H9 (cell line): ENCODE data around the gene CR1. TPM values are rescaled to one million over a fixed set of nuclear protein-coding genes. Genes with fewer than 3 reads are reported as not detected.
"Not testable (repeated sequence)": the region's sequence is repeated elsewhere in the genome, so short reads cannot be mapped to it uniquely, and the experiment has no call there.

Source experiments
- DNase-seq: peaks from one replicate; pipeline ENCODE4 v3.0.0-alpha.2; 2017
- H2AFZ ChIP-seq: one replicate; pipeline ENCODE4 v1.6.1; 2013; ENCODE audit warnings: mild to moderate bottlenecking, low read length, control low read depth, moderate library complexity
- H2AK5ac ChIP-seq: 2 replicates; pipeline ENCODE4 v1.6.1; 2013; ENCODE audit warnings: low read length, control low read depth, mixed read lengths; ENCODE audit not compliant: insufficient read length
- H2BK120ac ChIP-seq: one replicate; pipeline ENCODE4 v1.6.1; 2013; ENCODE audit warnings: low read depth, mild to moderate bottlenecking, low read length, control low read depth, inconsistent platforms; ENCODE audit not compliant: poor library complexity, severe bottlenecking
- H2BK12ac ChIP-seq: 2 replicates; pipeline ENCODE4 v1.6.1; 2013; ENCODE audit warnings: low read length, control low read depth, mixed read lengths, low read depth; ENCODE audit not compliant: insufficient read length
- H2BK15ac ChIP-seq: 2 replicates; pipeline ENCODE4 v1.6.1; 2013; ENCODE audit warnings: low read depth, low read length, control low read depth
- H2BK20ac ChIP-seq: one replicate; pipeline ENCODE4 v1.6.1; 2013; ENCODE audit warnings: low read depth, mild to moderate bottlenecking, low read length, control low read depth, inconsistent platforms; ENCODE audit not compliant: poor library complexity, severe bottlenecking
- H2BK5ac ChIP-seq: 2 replicates; pipeline ENCODE4 v1.6.1; 2013; ENCODE audit warnings: low read length, control low read depth, mixed read lengths; ENCODE audit not compliant: insufficient read length
- H3K14ac ChIP-seq: 2 replicates; pipeline ENCODE4 v1.6.1; 2013; ENCODE audit warnings: low read length, control low read depth; ENCODE audit not compliant: insufficient read depth
- H3K18ac ChIP-seq: 2 replicates; pipeline ENCODE4 v1.6.1; 2013; ENCODE audit warnings: low read depth, mild to moderate bottlenecking, mixed read lengths, low read length, control low read depth; ENCODE audit not compliant: insufficient read length
- H3K23ac ChIP-seq: 2 replicates; pipeline ENCODE4 v1.6.1; 2013; ENCODE audit warnings: low read length, control low read depth, mixed read lengths, low read depth; ENCODE audit not compliant: insufficient read length
- H3K23me2 ChIP-seq: 2 replicates; pipeline ENCODE4 v1.6.1; 2013; ENCODE audit warnings: low read depth, mild to moderate bottlenecking, mixed read lengths, low read length, control low read depth; ENCODE audit not compliant: insufficient read length, poor library complexity, severe bottlenecking
- H3K27ac ChIP-seq: 2 replicates; pipeline ENCODE4 v1.5.1; 2013; ENCODE audit warnings: low read length, control low read depth, mixed read lengths, low read depth; ENCODE audit not compliant: insufficient read length
- H3K27me3 ChIP-seq: 2 replicates; pipeline ENCODE4 v1.6.1; 2013; ENCODE audit warnings: low read length, control low read depth, inconsistent platforms; ENCODE audit not compliant: insufficient read depth
- H3K4ac ChIP-seq: 2 replicates; pipeline ENCODE4 v1.6.1; 2013; ENCODE audit warnings: low read depth, mild to moderate bottlenecking, control low read depth, inconsistent platforms, low read length, moderate library complexity
- H3K4me1 ChIP-seq: 2 replicates; pipeline ENCODE4 v1.6.1; 2013; ENCODE audit warnings: low read length, control low read depth, inconsistent platforms; ENCODE audit not compliant: insufficient read depth
- H3K4me2 ChIP-seq: 2 replicates; pipeline ENCODE4 v1.6.1; 2013; ENCODE audit warnings: low read length, control low read depth, mixed read lengths; ENCODE audit not compliant: insufficient read length, insufficient read depth
- H3K56ac ChIP-seq: 2 replicates; pipeline ENCODE4 v1.6.1; 2013; ENCODE audit warnings: low read depth, mild to moderate bottlenecking, mixed read lengths, low read length, control low read depth; ENCODE audit not compliant: insufficient read length
- H3K79me1 ChIP-seq: 2 replicates; pipeline ENCODE4 v1.6.1; 2013; ENCODE audit warnings: low read depth, mild to moderate bottlenecking, moderate library complexity, low read length, control low read depth, inconsistent platforms; ENCODE audit not compliant: insufficient read depth, poor library complexity, severe bottlenecking
- H3K79me2 ChIP-seq: 2 replicates; pipeline ENCODE4 v1.6.1; 2013; ENCODE audit warnings: low read length, control low read depth, inconsistent platforms; ENCODE audit not compliant: insufficient read depth
- H3K9ac ChIP-seq: 2 replicates; pipeline ENCODE4 v1.6.1; 2013; ENCODE audit warnings: low read length, control low read depth, mixed read lengths; ENCODE audit not compliant: insufficient read length; ENCODE audit errors: extremely low read depth
- H3K9me3 ChIP-seq: one replicate; pipeline ENCODE4 v1.6.1; 2013; ENCODE audit warnings: low read depth, low read length, inconsistent platforms; ENCODE audit not compliant: control insufficient read depth
- H3T11ph ChIP-seq: one replicate; pipeline ENCODE4 v1.6.1; 2013; ENCODE audit warnings: mild to moderate bottlenecking, low read length, control low read depth, inconsistent platforms
- H4K20me1 ChIP-seq: one replicate; pipeline ENCODE4 v1.6.1; 2013; ENCODE audit not compliant: control insufficient read depth, insufficient read length, insufficient read depth
- H4K5ac ChIP-seq: 2 replicates; pipeline ENCODE4 v1.6.1; 2013; ENCODE audit warnings: low read depth, mild to moderate bottlenecking, mixed read lengths, low read length, control low read depth; ENCODE audit not compliant: insufficient read length
- H4K8ac ChIP-seq: replicated peaks from 2 replicates; pipeline ENCODE4 v1.6.1; 2013; ENCODE audit warnings: low read length, control low read depth, mixed read lengths, low read depth; ENCODE audit not compliant: insufficient read length
- H4K91ac ChIP-seq: 2 replicates; pipeline ENCODE4 v1.6.1; 2013; ENCODE audit warnings: low read depth, mild to moderate bottlenecking, moderate library complexity, mixed read lengths, low read length, control low read depth; ENCODE audit not compliant: insufficient read length
- H3K27ac Mint-ChIP-seq, 3 experiments: 2 replicates in 2 of 3; 3 replicates in 1 of 3; pipeline ENCODE4 v1.8.0; 2020 to 2021; ENCODE audit warnings: mixed read lengths in 3 of 3, mild to moderate bottlenecking in 1 of 3, moderate library complexity in 1 of 3
- H3K27me3 Mint-ChIP-seq: 2 replicates; pipeline ENCODE4 v1.8.0; 2021; ENCODE audit warnings: low read depth, mild to moderate bottlenecking, moderate library complexity, mixed read lengths
- H3K36me3 Mint-ChIP-seq, 3 experiments: 2 replicates in 2 of 3; 3 replicates in 1 of 3; pipeline ENCODE4 v1.8.0; 2020 to 2021; ENCODE audit warnings: low read depth in 3 of 3, mixed read lengths in 3 of 3; ENCODE audit not compliant: insufficient read depth in 1 of 3
- H3K4me1 Mint-ChIP-seq, 2 experiments: 2 replicates each; pipeline ENCODE4 v1.8.0; 2020; ENCODE audit warnings: mixed read lengths in 2 of 2
- H3K4me3 Mint-ChIP-seq, 2 experiments: 2 replicates in 1 of 2; 3 replicates in 1 of 2; pipeline ENCODE4 v1.8.0; 2020 to 2021; ENCODE audit warnings: mild to moderate bottlenecking in 2 of 2, mixed read lengths in 2 of 2, moderate library complexity in 1 of 2
- H3K9me3 Mint-ChIP-seq, 2 experiments: 2 replicates in 1 of 2; 3 replicates in 1 of 2; pipeline ENCODE4 v1.8.0; 2020; ENCODE audit warnings: mild to moderate bottlenecking in 2 of 2, mixed read lengths in 2 of 2, moderate library complexity in 1 of 2
- CTCF ChIP-seq: fragments of 200-600 bp; sonication (generic); conservative IDR thresholded peaks from 3 replicates; pipeline ENCODE4 v1.8.0; 2021; ENCODE audit warnings: antibody characterized with exemption, mild to moderate bottlenecking
- WGBS: extraction: QIAGEN DNeasy Blood & Tissue Kit; methylation state at CpG from one replicate; pipeline ENCODE4 v1.1.7; 2013; ENCODE audit warnings: missing lambda C conversion rate, low lambda C conversion rate, mixed read lengths; ENCODE audit not compliant: insufficient read length; ENCODE audit errors: extremely low coverage; 5-methylcytosine and 5-hydroxymethylcytosine counted together
- total RNA-seq: library from RNA; stranded (reverse); gene quantifications from 2 replicates; pipeline ENCODE4 v1.2.1, GENCODE V29; 2021

CR1 gene
- total RNA-seq, 1 experiment from 2014 or later: 0.04 TPM

- Histone ChIP-seq H3K27ac (no peak overlapping the region), H4K91ac (no peak overlapping the region), H2BK120ac (no peak overlapping the region), H3K9ac (no peak overlapping the region), H3K14ac (no peak overlapping the region), H2BK20ac (no peak overlapping the region), H3K4ac (no peak overlapping the region), H2BK15ac (no peak overlapping the region), H3K79me2 (no peaks in the 10 kb centered on the region), H3K4me1 (no peaks in the 10 kb centered on the region; the same call in 1 of the 2 replicates), H3K23me2 (no peaks in the 10 kb centered on the region), H2AK5ac (no peak overlapping the region), H3K23ac (no peak overlapping the region), H2AFZ (no peak overlapping the region), H3K4me2 (no peak overlapping the region), H3K18ac (no peak overlapping the region), H2BK12ac (no peak overlapping the region), H2BK5ac (no peak overlapping the region), H3T11ph (no peak overlapping the region), H4K8ac (no peak overlapping the region), H4K20me1 (no peaks in the 10 kb centered on the region), H3K9me3 (no peaks in the 10 kb centered on the region), H3K56ac (no peak overlapping the region), H4K5ac (no peak overlapping the region), H3K79me1 (no peaks in the 10 kb centered on the region), H3K27me3 (no peaks in the 10 kb centered on the region)
- Mint-ChIP-seq H3K27ac (no peak overlapping the region; a peak in 1 of 7 replicates), H3K36me3 (peaks cover 0 to 4% (median 0%) of the 10 kb centered on the region in 3 experiments; a peak in 1 of 7 replicates), H3K4me1 (no peaks in the 10 kb centered on the region), H3K9me3 (no peaks in the 10 kb centered on the region; a peak in 1 of 5 replicates), H3K27me3 (no peaks in the 10 kb centered on the region; the same call in 1 of the 2 replicates), H3K4me3 (no peak overlapping the region)
- no peak for DNase-seq
- WGBS: no CpG with 5 or more reads among the region's 23 CpGs
- TF ChIP-seq CTCF: no peak
Measured at GRCh38 chr1:207519505-207520399, 23.8 kb downstream of the CR1 start.

DNA sequence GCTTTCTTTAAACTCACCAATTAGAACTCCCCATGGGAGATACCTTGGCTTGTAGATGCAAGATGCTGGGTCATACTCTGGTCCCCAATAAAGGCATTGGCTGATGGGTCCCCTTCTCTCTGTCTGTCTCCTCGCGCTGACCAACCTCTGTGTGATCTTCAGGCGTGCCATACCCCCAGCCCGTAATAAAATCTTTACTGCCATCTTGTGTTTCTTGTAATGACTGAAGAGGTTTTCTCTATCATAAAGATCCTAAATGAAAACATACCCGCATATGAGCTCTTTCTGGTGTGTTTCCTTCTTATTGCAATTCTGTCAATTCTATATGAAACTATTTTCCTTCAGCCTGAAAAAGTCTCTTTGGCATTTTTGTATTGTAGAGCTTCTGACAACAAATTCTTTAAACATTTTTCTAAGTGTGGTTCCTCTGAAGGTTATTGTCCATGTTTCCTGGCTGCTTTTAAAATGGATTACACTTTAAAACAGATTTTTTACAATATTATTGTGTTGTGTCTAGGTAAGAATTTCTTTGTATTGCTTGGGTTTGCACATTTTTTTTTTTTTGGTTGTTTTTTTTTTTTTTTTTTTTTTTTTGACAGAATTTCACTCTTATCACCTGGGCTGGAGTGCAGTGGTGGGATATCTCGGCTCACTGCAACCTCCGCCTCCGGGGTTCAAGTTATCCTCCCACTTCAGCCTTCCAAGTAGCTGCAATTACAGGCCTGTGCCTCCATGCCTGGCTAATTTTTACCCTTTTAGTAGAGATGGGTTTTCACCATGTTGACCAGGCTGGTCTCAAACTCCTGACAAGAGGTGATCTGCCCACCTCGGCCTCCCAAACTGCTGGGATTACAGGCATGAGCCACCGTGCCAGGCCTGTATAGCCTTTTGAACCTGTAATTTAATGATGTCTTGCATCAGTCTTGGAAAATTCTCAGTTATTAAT, 24.7 kb downstream of the CR1 start:
- H3K4me3 Mint-ChIP-seq: not testable (repeated sequence)

More for the DNA sequence above, 24.7 kb downstream of the CR1 start:
- H3K36me3 Mint-ChIP-seq, H2BK120ac ChIP-seq, H3K4me1 Mint-ChIP-seq, H2AK5ac ChIP-seq, H3K27ac ChIP-seq, H2BK12ac ChIP-seq, H3K56ac ChIP-seq, DNase-seq, H3K23ac ChIP-seq, H2AFZ ChIP-seq, H3K18ac ChIP-seq, H3K79me2 ChIP-seq, H3K9me3 Mint-ChIP-seq, H3T11ph ChIP-seq, H3K14ac ChIP-seq, H2BK20ac ChIP-seq, H4K8ac ChIP-seq, H3K9ac ChIP-seq, H4K20me1 ChIP-seq, H3K4me1 ChIP-seq, H3K9me3 ChIP-seq, H3K23me2 ChIP-seq, H4K91ac ChIP-seq, H3K79me1 ChIP-seq, H2BK15ac ChIP-seq, H4K5ac ChIP-seq, H3K27me3 Mint-ChIP-seq, H3K4ac ChIP-seq, H2BK5ac ChIP-seq, H3K27me3 ChIP-seq, H3K4me2 ChIP-seq, H3K27ac Mint-ChIP-seq: not testable (repeated sequence)
- WGBS: no CpG with 5 or more reads among the region's 10 CpGs
